Esophagus muscularis mucosa (tissue), 4 donors: ENCODE results near the gene KDM6A. TPM values are rescaled to one million over a fixed set of nuclear protein-coding genes. Genes with fewer than 3 reads are reported as not detected.

Source experiments
- DNase-seq: peaks from one replicate; pipeline ENCODE4 v3.0.0-alpha.2; 2017; ENCODE audit errors: extremely low spot score
- H3K27ac ChIP-seq, 4 donors: fragments of 200-600 bp; sonication (generic); replicated peaks in 1 of 4; 1 replicate in 3 of 4; 2 replicates in 1 of 4; pipeline ENCODE4 v1.5.1; 2016 to 2019; ENCODE audit warnings: mild to moderate bottlenecking in 1 of 4
- H3K27me3 ChIP-seq, 4 donors: fragments of 200-600 bp; sonication (generic); one replicate each; pipeline versions ENCODE4 v1.5.1 to v1.6.0; 2016 to 2019
- H3K36me3 ChIP-seq, 4 donors: fragments of 200-600 bp; sonication (generic); one replicate each; pipeline ENCODE4 v1.5.1; 2016 to 2019
- H3K4me1 ChIP-seq, 4 donors: fragments of 200-600 bp; sonication (generic); one replicate each; pipeline ENCODE4 v1.5.1; 2016 to 2019
- H3K4me3 ChIP-seq, 4 donors: fragments of 200-600 bp; sonication (generic); 1 replicate in 2 of 4; 2 replicates in 2 of 4; pipeline ENCODE4 v1.5.1; 2016 to 2019; ENCODE audit warnings: mild to moderate bottlenecking in 4 of 4, moderate library complexity in 1 of 4
- H3K9me3 ChIP-seq, 4 donors: fragments of 200-600 bp; sonication (generic); 1 replicate in 3 of 4; 2 replicates in 1 of 4; pipeline ENCODE4 v1.5.1; 2016 to 2019
- EP300 ChIP-seq: sonication (generic); formaldehyde crosslinking; IDR thresholded peaks from one replicate; pipeline ENCODE4 v1.6.1; 2017; ENCODE audit warnings: antibody characterized with exemption
- POLR2A ChIP-seq: fragments of 450-650 bp; IDR thresholded peaks from one replicate; pipeline ENCODE4 v1.6.1; 2017; ENCODE audit warnings: antibody characterized with exemption, moderate library complexity, mild to moderate bottlenecking, low read depth
- POLR2AphosphoS5 ChIP-seq, 2 donors: sonication (generic); formaldehyde crosslinking; IDR thresholded peaks; one replicate each; pipeline ENCODE4 v1.6.1; 2017; ENCODE audit warnings: antibody characterized with exemption in 2 of 2
- WGBS: methylation state at CpG from one replicate; pipeline ENCODE4 v1.1.5; 2018; 5-methylcytosine and 5-hydroxymethylcytosine counted together
- intact Hi-C: fragments of 100-400 bp; cut with DNase I; formaldehyde crosslinking; loops from one replicate; pipeline ENCODE4 v1.15.1; 2023
- total RNA-seq, 4 donors: library from RNA; depleted of rRNA; stranded (reverse); fragments of >200 nt; gene quantifications; one replicate each; pipeline versions ENCODE4 v1.1.0 to v1.2.1, GENCODE V29; 2016
- TF ChIP-seq, protein P1 (sequence below), 3 experiments: fragments of 200-600 bp in 2 of 3; fragments of 450-650 bp in 1 of 3; sonication (generic) in 2 of 3; IDR thresholded peaks; one replicate each; pipeline ENCODE4 v1.5.1; 2017 to 2019; ENCODE audit warnings: antibody characterized with exemption in 3 of 3, mild to moderate bottlenecking in 2 of 3, moderate library complexity in 1 of 3

KDM6A gene
- total RNA-seq, 4 donors from 2014 or later = 14.4 to 24.1 (median 23.2) TPM

DNA sequence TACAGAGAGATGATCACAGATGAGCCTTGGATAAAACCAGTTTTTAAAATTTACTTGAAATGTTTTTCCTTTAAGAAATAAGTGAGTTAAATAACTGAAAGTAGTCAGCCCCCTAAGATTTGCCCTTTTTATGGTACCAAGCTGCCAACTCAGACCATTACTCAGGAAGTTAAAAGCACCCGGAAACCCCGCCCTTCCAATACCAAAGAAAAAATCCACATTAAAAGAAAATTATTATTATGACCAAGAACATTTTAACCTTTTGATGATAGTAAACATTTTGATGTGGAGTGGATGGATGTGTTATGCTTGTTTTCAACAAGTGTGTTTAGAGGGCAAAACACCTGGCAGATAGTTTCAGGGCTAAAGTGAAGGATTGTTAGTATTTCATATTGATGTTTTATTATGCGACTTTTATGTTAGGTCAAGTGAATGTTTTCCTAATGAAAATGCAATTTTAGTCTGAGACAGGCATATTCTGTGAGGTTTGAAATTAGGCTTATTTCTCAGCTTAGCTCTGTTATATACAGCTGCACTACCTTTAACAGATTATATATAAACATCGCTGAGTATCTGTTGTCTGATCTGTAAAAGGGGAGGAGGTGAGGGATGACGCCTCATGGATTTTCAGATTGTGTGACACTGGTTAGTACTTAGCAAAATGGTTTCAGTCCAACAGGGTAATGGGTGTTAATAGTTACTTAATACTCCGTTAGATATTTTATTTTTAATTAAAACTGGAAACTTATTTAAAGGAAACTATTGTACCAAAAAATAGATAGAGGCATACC is 89.0 kb downstream of the KDM6A start:
- no peaks in the 10 kb centered on the region for H3K27me3 ChIP-seq
- H3K9me3 ChIP-seq = no peaks in the 10 kb centered on the region
- H3K4me1 ChIP-seq = peaks cover 10 to 23% (median 21%) of the 10 kb centered on the region in 4 donors
- 94% methylated on average over 6 of the region's 6 CpGs for WGBS
- no peak for TF ChIP-seq EP300
- no peak for TF ChIP-seq POLR2AphosphoS5 (IDR thresholded peaks at IDR 0.05)
- TF ChIP-seq POLR2A = no peak
- TF ChIP-seq, protein P1, sequence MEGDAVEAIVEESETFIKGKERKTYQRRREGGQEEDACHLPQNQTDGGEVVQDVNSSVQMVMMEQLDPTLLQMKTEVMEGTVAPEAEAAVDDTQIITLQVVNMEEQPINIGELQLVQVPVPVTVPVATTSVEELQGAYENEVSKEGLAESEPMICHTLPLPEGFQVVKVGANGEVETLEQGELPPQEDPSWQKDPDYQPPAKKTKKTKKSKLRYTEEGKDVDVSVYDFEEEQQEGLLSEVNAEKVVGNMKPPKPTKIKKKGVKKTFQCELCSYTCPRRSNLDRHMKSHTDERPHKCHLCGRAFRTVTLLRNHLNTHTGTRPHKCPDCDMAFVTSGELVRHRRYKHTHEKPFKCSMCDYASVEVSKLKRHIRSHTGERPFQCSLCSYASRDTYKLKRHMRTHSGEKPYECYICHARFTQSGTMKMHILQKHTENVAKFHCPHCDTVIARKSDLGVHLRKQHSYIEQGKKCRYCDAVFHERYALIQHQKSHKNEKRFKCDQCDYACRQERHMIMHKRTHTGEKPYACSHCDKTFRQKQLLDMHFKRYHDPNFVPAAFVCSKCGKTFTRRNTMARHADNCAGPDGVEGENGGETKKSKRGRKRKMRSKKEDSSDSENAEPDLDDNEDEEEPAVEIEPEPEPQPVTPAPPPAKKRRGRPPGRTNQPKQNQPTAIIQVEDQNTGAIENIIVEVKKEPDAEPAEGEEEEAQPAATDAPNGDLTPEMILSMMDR (IDR thresholded peaks at IDR 0.05) = no peak
- no peak for DNase-seq
- H3K27ac ChIP-seq = no peak overlapping the region
- H3K4me3 ChIP-seq = no peak overlapping the region
- H3K36me3 ChIP-seq = peaks cover 0 to 8% (median 0%) of the 10 kb centered on the region in 4 donors
- intact Hi-C loops = no loop called here

DNA sequence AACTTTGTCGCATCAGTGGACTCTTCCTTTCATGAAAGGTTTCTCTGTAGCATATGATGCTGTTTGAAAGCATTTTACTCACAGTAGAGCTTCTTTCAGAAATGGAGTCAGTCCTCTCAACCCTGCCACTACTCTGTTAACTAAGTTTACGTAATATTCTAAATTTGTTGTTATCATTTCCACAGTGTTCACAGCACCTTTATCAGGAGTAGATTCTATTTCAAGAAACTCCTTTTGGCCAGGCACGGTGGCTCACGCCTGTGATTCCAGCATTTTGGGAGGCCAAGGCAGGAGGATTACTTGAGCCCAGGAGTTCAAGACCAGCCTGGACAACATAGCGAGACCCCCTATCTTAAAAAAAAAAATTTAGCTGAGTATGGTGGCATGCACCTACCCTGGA is 90.0 kb downstream of the KDM6A start:
- TF ChIP-seq, protein P1 (IDR thresholded peaks at IDR 0.05) = no peak
- TF ChIP-seq EP300 = no peak
- TF ChIP-seq POLR2AphosphoS5 (IDR thresholded peaks at IDR 0.05) = no peak
- TF ChIP-seq POLR2A = no peak
- no peaks in the 10 kb centered on the region for H3K9me3 ChIP-seq
- H3K36me3 ChIP-seq = peaks cover 0 to 8% (median 0%) of the 10 kb centered on the region in 4 donors
- H3K4me3 ChIP-seq = no peak overlapping the region
- intact Hi-C loops = no loop called here
- H3K4me1 ChIP-seq = peaks cover 10 to 24% (median 21%) of the 10 kb centered on the region in 4 donors
- H3K27me3 ChIP-seq = no peaks in the 10 kb centered on the region
- WGBS = 98% methylated on average over 5 of the region's 5 CpGs
- no peak overlapping the region for H3K27ac ChIP-seq
- no peak for DNase-seq

DNA sequence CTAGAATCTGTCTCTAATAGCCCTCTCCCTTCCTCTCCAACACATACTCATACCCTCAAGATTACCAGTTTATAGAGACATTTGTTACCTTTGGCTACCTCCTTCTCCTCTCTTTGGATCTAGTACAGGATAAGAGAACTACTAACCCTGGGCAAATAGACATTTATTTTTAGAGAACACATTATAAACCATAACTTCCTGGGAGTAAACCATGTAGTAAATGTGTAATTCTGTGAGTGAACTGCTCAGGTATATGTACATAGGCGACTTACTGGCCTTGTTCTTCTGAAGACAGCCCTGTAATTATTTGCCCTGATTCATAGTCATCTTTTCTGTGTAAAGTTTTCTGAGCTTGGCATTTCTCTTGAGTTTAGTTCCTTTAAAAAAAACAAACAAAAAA is 94.2 kb downstream of the KDM6A start:
- DNase-seq = no peak
- Histone ChIP-seq H3K36me3 (peaks cover 0 to 8% (median 0%) of the 10 kb centered on the region in 4 donors), H3K4me1 (peaks cover 0 to 9% (median 3%) of the 10 kb centered on the region in 4 donors), H3K27ac (no peak overlapping the region), H3K4me3 (no peak overlapping the region), H3K9me3 (no peaks in the 10 kb centered on the region), H3K27me3 (no peaks in the 10 kb centered on the region)
- TF ChIP-seq POLR2A (no peak), POLR2AphosphoS5 (IDR thresholded peaks at IDR 0.05) (no peak), EP300 (no peak)
- TF ChIP-seq, protein P1 (IDR thresholded peaks at IDR 0.05) = no peak
- WGBS = 92% methylated on average over 1 of the region's 1 CpG
- intact Hi-C loops = no loop called here

DNA sequence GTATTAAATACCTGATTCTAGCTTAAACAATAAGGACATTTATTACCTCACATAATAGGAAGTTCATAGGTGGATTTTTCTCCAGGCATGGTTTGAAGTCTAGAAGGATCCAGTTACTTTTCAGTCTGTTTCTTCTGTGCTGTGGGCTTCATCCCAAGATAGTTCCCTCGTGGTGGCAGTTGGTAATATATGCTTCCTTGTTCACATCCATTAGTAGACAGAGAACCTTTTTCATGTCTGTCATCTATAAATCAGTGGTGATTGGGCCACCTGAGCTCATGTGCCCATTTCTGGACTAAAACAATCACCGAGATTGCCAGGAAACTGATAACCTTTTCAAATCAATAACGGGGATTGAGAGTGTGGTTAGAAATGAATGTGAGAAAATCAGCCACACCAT is 97.7 kb downstream of the KDM6A start:
- H3K36me3 ChIP-seq = no peaks in the 10 kb centered on the region
- H3K4me3 ChIP-seq = no peak overlapping the region
- H3K27me3 ChIP-seq = no peaks in the 10 kb centered on the region
- 80% methylated on average over 3 of the region's 3 CpGs for WGBS
- DNase-seq = no peak
- peaks cover 0 to 20% (median 0%) of the 10 kb centered on the region in 4 donors for H3K9me3 ChIP-seq
- H3K27ac ChIP-seq = no peak overlapping the region
- peaks cover 0 to 9% (median 3%) of the 10 kb centered on the region in 4 donors for H3K4me1 ChIP-seq
- no peak for TF ChIP-seq POLR2AphosphoS5 (IDR thresholded peaks at IDR 0.05)
- TF ChIP-seq, protein P1 (IDR thresholded peaks at IDR 0.05) = no peak
- TF ChIP-seq EP300 = no peak
- TF ChIP-seq POLR2A = no peak
- intact Hi-C loops = no loop called here
